ENCODE measurements around the gene MISP. TPM values are rescaled to one million over a fixed set of nuclear protein-coding genes. Genes with fewer than 3 reads are reported as not detected.
A peak's percentile ranks its signal among the peaks of the same experiment; 100 is the strongest.

MISP gene
- total RNA-seq, 1 donor from 2014 or later: not detected

- H3K4me3 Mint-ChIP-seq: no peak overlapping the region
- H3K9me3 ChIP-seq (ENCODE audit: low read depth): no peaks in the 10 kb centered on the region
- H3K9me3 Mint-ChIP-seq: peaks cover 11% of the 10 kb centered on the region
- no peak overlapping the region for H3K4me2 ChIP-seq
- H3K36me3 ChIP-seq: no peaks in the 10 kb centered on the region
- H3K27ac ChIP-seq: no peak overlapping the region
- H3K4me3 ChIP-seq: no peak overlapping the region
- H3K27me3 ChIP-seq: no peaks in the 10 kb centered on the region
- H3K27ac Mint-ChIP-seq: no peak overlapping the region
- peaks cover 2% of the 10 kb centered on the region for H3K27me3 Mint-ChIP-seq (ENCODE audit: insufficient read depth, low read depth)
- no peak for TF ChIP-seq EZH2 (IDR thresholded peaks at IDR 0.05)
- no peak for TF ChIP-seq EZH2phosphoT487 (IDR thresholded peaks at IDR 0.05)
- no peak for TF ChIP-seq CTCF (IDR thresholded peaks at IDR 0.05)
- peaks cover 3% of the 10 kb centered on the region for H3F3A ChIP-seq (ENCODE audit: low read depth)
- no peak overlapping the region for H2AFZ ChIP-seq (replicated peaks)
- no peaks in the 10 kb centered on the region for H4K20me1 ChIP-seq (ENCODE audit: low read depth)
- peaks cover 4% of the 10 kb centered on the region for H3K36me3 Mint-ChIP-seq
- H3K9ac ChIP-seq: no peak overlapping the region
- no peak for DNase-seq (ENCODE audit: low spot score)
- H3K79me2 ChIP-seq (ENCODE audit: low read depth): no peaks in the 10 kb centered on the region
- H3K4me1 Mint-ChIP-seq: peaks cover 5% of the 10 kb centered on the region
- peaks cover 2% of the 10 kb centered on the region for H3K4me1 ChIP-seq
Observed at GRCh38 chr19:749811-750210, 1.1 kb upstream of the MISP start.

- Mint-ChIP-seq H3K4me3 (no peak overlapping the region), H3K9me3 (peaks cover 12% of the 10 kb centered on the region), H3K4me1 (peaks cover 5% of the 10 kb centered on the region), H3K36me3 (no peaks in the 10 kb centered on the region), H3K27ac (no peak overlapping the region), H3K27me3 (ENCODE audit: insufficient read depth, low read depth) (peaks cover 6% of the 10 kb centered on the region)
- Histone ChIP-seq H3K27ac (no peak overlapping the region), H3K4me3 (no peak overlapping the region), H3K9me3 (ENCODE audit: low read depth) (no peaks in the 10 kb centered on the region), H3K9ac (no peak overlapping the region), H3F3A (ENCODE audit: low read depth) (peaks cover 3% of the 10 kb centered on the region), H3K36me3 (no peaks in the 10 kb centered on the region), H4K20me1 (ENCODE audit: low read depth) (no peaks in the 10 kb centered on the region), H2AFZ (replicated peaks) (no peak overlapping the region), H3K4me1 (peaks cover 2% of the 10 kb centered on the region), H3K4me2 (no peak overlapping the region), H3K79me2 (ENCODE audit: low read depth) (no peaks in the 10 kb centered on the region), H3K27me3 (no peaks in the 10 kb centered on the region)
- DNase-seq (ENCODE audit: low spot score): no peak
- TF ChIP-seq CTCF (IDR thresholded peaks at IDR 0.05) (no peak), EZH2 (IDR thresholded peaks at IDR 0.05) (no peak), EZH2phosphoT487 (IDR thresholded peaks at IDR 0.05) (no peak)
Observed at GRCh38 chr19:751501-752341, 809 bp downstream of the MISP start.

GRCh38 chr19:752652-753517, 2.0 kb downstream of the MISP start:
- no peaks in the 10 kb centered on the region for H3K36me3 Mint-ChIP-seq
- H3K27me3 ChIP-seq: no peaks in the 10 kb centered on the region
- no peak for TF ChIP-seq EZH2 (IDR thresholded peaks at IDR 0.05)
- no peak for TF ChIP-seq CTCF (IDR thresholded peaks at IDR 0.05)
- no peak for TF ChIP-seq EZH2phosphoT487 (IDR thresholded peaks at IDR 0.05)
- H3K9ac ChIP-seq: no peak overlapping the region
- peaks cover 10% of the 10 kb centered on the region for H3K9me3 Mint-ChIP-seq
- peaks cover 5% of the 10 kb centered on the region for H3K4me1 Mint-ChIP-seq
- H3K9me3 ChIP-seq (ENCODE audit: low read depth): no peaks in the 10 kb centered on the region
- H3K79me2 ChIP-seq (ENCODE audit: low read depth): no peaks in the 10 kb centered on the region
- no peak overlapping the region for H3K27ac ChIP-seq
- H3K4me1 ChIP-seq: peaks cover 2% of the 10 kb centered on the region
- no peak overlapping the region for H3K4me3 Mint-ChIP-seq
- peak overlapping the region; percentile 69 for H3K27ac Mint-ChIP-seq
- H2AFZ ChIP-seq (replicated peaks): no peak overlapping the region
- H3K4me3 ChIP-seq: no peak overlapping the region
- H4K20me1 ChIP-seq (ENCODE audit: low read depth): no peaks in the 10 kb centered on the region
- peaks cover 3% of the 10 kb centered on the region for H3F3A ChIP-seq (ENCODE audit: low read depth)
- H3K4me2 ChIP-seq: no peak overlapping the region
- no peaks in the 10 kb centered on the region for H3K36me3 ChIP-seq
- DNase-seq (ENCODE audit: low spot score): no peak
- peaks cover 6% of the 10 kb centered on the region for H3K27me3 Mint-ChIP-seq (ENCODE audit: insufficient read depth, low read depth)

Measured in neural progenitor cell (in vitro differentiated cells).